Measurements from ENCODE around the gene LSAMP.

GRCh38 chr3:116331380-116331779, 113.9 kb downstream of the LSAMP start:
- no peak for TF ChIP-seq CTCF (conservative IDR thresholded peaks at IDR 0.05; ENCODE audit: low read depth in 2 of 2)
- TF ChIP-seq POLR2AphosphoS5 (IDR thresholded peaks at IDR 0.05; ENCODE audit: low read depth), result no peak
- no peak for TF ChIP-seq EZH2 (IDR thresholded peaks at IDR 0.05; ENCODE audit: low read depth, unreplicated experiment)
- TF ChIP-seq EZH2phosphoT487 (IDR thresholded peaks at IDR 0.05; ENCODE audit: unreplicated experiment), result no peak
- TF ChIP-seq STAT1 (IDR thresholded peaks at IDR 0.05; ENCODE audit: unreplicated experiment), result no peak
- no peak for TF ChIP-seq ZNF331 (CRISPR knock-in tag; IDR thresholded peaks at IDR 0.05; ENCODE audit: low read depth)
- no peak for TF ChIP-seq JUNB (IDR thresholded peaks at IDR 0.05; ENCODE audit: unreplicated experiment)
- no peak for TF ChIP-seq ZNF462 (CRISPR knock-in tag; IDR thresholded peaks at IDR 0.05)
- no peak for TF ChIP-seq ETS1 (IDR thresholded peaks at IDR 0.05)
